ENCODE results near the gene TIMD4. TPM values are rescaled to one million over a fixed set of nuclear protein-coding genes. Genes with fewer than 3 reads are reported as not detected.

Gene TIMD4
- total and polyA plus RNA-seq, 2 of the 4 experiments (the other 2 are of a cell fraction) = not detected

DNA sequence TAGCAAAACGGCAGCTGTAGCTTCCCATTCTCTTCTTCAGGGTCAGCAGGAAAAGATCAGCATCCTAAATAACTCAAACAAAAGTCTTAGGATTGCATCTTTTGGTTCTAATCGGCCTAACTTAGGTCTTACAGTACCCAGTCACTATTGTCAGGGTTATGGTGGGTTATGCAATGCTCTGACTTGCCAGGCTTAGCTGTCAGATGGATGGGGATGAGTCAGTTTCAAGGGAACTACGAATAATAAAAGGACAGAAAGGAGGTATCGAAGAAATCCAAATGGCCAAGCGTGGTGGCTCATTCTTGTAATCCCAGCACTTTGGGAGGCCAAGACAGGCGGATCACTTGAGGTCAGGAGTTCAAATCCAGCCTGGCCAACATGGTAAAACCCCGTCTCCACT, 66.5 kb downstream of the TIMD4 start:
- no peak overlapping the region for H3K27ac ChIP-seq (ENCODE audit: insufficient read depth, low read length)
- no peak for ATAC-seq (ENCODE audit: low read depth)
- no peak for DNase-seq
- H2AK5ac ChIP-seq (ENCODE audit: low read depth, low read length) = no peak overlapping the region
- no peak overlapping the region for H4K5ac ChIP-seq (ENCODE audit: low read depth, low read length)
- no peaks in the 10 kb centered on the region for H4K20me1 ChIP-seq (ENCODE audit: insufficient read depth, low read length)
- H3K4me2 ChIP-seq (ENCODE audit: low read depth, low read length) = no peak overlapping the region
- no peaks in the 10 kb centered on the region for H3K79me1 ChIP-seq (ENCODE audit: low read depth in 1 of 2, low read length in 2 of 2)
- H3K4me1 ChIP-seq (ENCODE audit: control insufficient read depth, insufficient read depth, low read length) = no peaks in the 10 kb centered on the region
- no peaks in the 10 kb centered on the region for H3K27me3 ChIP-seq (ENCODE audit: control insufficient read depth, insufficient read depth, low read length)
- dilution Hi-C loops (cut with HindIII; ENCODE audit: low sequenced_read_pairs, unreplicated experiment) = no loop called here
- no peak overlapping the region for H3K18ac ChIP-seq (ENCODE audit: low read depth, low read length)
- H3K14ac ChIP-seq (replicated peaks; ENCODE audit: low read depth, low read length) = no peak overlapping the region
- no peak overlapping the region for H2BK5ac ChIP-seq (ENCODE audit: low read depth, low read length, poor library complexity, severe bottlenecking)
- no peaks in the 10 kb centered on the region for H3K36me3 ChIP-seq (ENCODE audit: control insufficient read depth, insufficient read depth, low read length)
- H3K4me3 ChIP-seq (ENCODE audit: insufficient read depth, low read depth, low read length) = no peak overlapping the region
- TF ChIP-seq CEBPB (IDR thresholded peaks at IDR 0.05; ENCODE audit: low read depth, low read length) (no peak), RAD21 (IDR thresholded peaks at IDR 0.05; ENCODE audit: low read length) (no peak), MAZ (IDR thresholded peaks at IDR 0.05; ENCODE audit: borderline replicate concordance, low read depth, low read length) (no peak), RCOR1 (IDR thresholded peaks at IDR 0.05; ENCODE audit: insufficient replicate concordance, low read length) (no peak), USF2 (IDR thresholded peaks at IDR 0.05; ENCODE audit: low read depth, low read length) (no peak), NFE2L2 (IDR thresholded peaks at IDR 0.05; ENCODE audit: low read depth, low read length) (no peak), POLR2A (IDR thresholded peaks at IDR 0.05; ENCODE audit: low read depth, low read length) (no peak), MAFK (IDR thresholded peaks at IDR 0.05; ENCODE audit: low read depth, low read length) (no peak), BHLHE40 (IDR thresholded peaks at IDR 0.05; ENCODE audit: low read depth, low read length) (no peak), RFX5 (IDR thresholded peaks at IDR 0.05; ENCODE audit: low read depth, low read length) (no peak), FOS (IDR thresholded peaks at IDR 0.05; ENCODE audit: low read depth, low read length) (no peak), MXI1 (IDR thresholded peaks at IDR 0.05; ENCODE audit: borderline replicate concordance, low read depth, low read length) (no peak), SMC3 (IDR thresholded peaks at IDR 0.05; ENCODE audit: low read depth, low read length) (no peak), CTCF (conservative IDR thresholded peaks at IDR 0.05; ENCODE audit: low read depth, low read length) (no peak)
- H4K91ac ChIP-seq (ENCODE audit: insufficient read depth, low read depth, low read length) = no peak overlapping the region
- ChIA-PET CTCF (no interaction called here), POLR2A (ENCODE audit: unreplicated experiment) (no interaction called here)
- H2BK15ac ChIP-seq (ENCODE audit: low read depth, low read length) = no peak overlapping the region
- BruUV-seq (replicated peaks) = no TSS peak
- H3K23ac ChIP-seq (ENCODE audit: low read depth, low read length) = no peak overlapping the region
- in situ Hi-C loops (cut with MboI; ENCODE audit: low sequenced_read_pairs) = no loop called here
- no peak overlapping the region for H3K56ac ChIP-seq (ENCODE audit: extremely low read depth, insufficient read depth, low read length)
- no CpG with 5 or more reads among the region's 7 CpGs for WGBS, 2 experiments (ENCODE audit: extremely low coverage in 2 of 2, insufficient read length in 1 of 2)
- intact Hi-C loops (cut with micrococcal nuclease) = no loop called here
- H2BK120ac ChIP-seq (ENCODE audit: low read depth, low read length) = no peak overlapping the region
- peaks cover 1% of the 10 kb centered on the region; the same call in 1 of the 2 replicates for H3K9me3 ChIP-seq (ENCODE audit: control insufficient read depth, insufficient read depth, low read length)
- no peaks in the 10 kb centered on the region for H3K9me1 ChIP-seq (ENCODE audit: insufficient read depth, low read length)
- no peak overlapping the region for H3K9ac ChIP-seq (ENCODE audit: low read depth, low read length)
- no peak overlapping the region for H2BK20ac ChIP-seq (ENCODE audit: low read depth, low read length)
- no peak overlapping the region for H4K8ac ChIP-seq (ENCODE audit: low read depth in 2 of 2, low read length in 2 of 2)
- H2AFZ ChIP-seq (replicated peaks; ENCODE audit: low read length, poor library complexity) = no peak overlapping the region
- H3K4ac ChIP-seq (ENCODE audit: low read depth, low read length) = no peak overlapping the region
- no peak overlapping the region for H2AK9ac ChIP-seq (replicated peaks; ENCODE audit: low read depth, low read length, poor library complexity)
